H1 (cell line): ENCODE results near the gene GARNL3. TPM values are rescaled to one million over a fixed set of nuclear protein-coding genes. Genes with fewer than 3 reads are reported as not detected.

Experiments
- BCL11A ChIP-seq, 2 experiments: IDR thresholded peaks; one replicate each; pipeline ENCODE4 v1.6.1; 2011; ENCODE audit warnings: low read depth in 2 of 2, low read length in 2 of 2, mild to moderate bottlenecking in 2 of 2
- CBX8 ChIP-seq: fragments of 300-800, 300-1000 bp; sonication (generic); IDR thresholded peaks from 2 replicates; pipeline ENCODE4 v1.7.1; 2016; ENCODE audit warnings: low read depth, low read length, borderline replicate concordance
- EGR1 ChIP-seq: IDR thresholded peaks from 2 replicates; pipeline ENCODE4 v1.6.1; 2011; ENCODE audit warnings: low read depth, low read length, borderline replicate concordance
- KDM5A ChIP-seq: fragments of 200-600 bp; IDR thresholded peaks from 2 replicates; pipeline ENCODE4 v1.7.1; 2012; ENCODE audit warnings: mild to moderate bottlenecking, low read length, inconsistent platforms, mixed read lengths
- polyA plus RNA-seq, 7 experiments: library from polyadenylated mRNA; depleted of rRNA in 3 of 7; stranded (reverse) in 5 of 7; unstranded in 2 of 7; fragments of >200 nt in 5 of 7; fragments of 200-250 nt in 2 of 7; gene quantifications; 1 replicate in 5 of 7; 2 replicates in 1 of 7; 4 replicates in 1 of 7; pipeline versions ENCODE4 v1.2.1 to v1.2.3, GENCODE V29; 2011 to 2013; ENCODE audit warnings: missing spikeins in 2 of 7, mixed read lengths in 2 of 7
- total RNA-seq: library from RNA; stranded (reverse); fragmentation: NEBNext Ultra II Directional; extraction: Animal tissue kit (Norgen Biotek cat#: 25700); gene quantifications from 2 replicates; pipeline ENCODE4 v1.2.1, GENCODE V29; 2021

Gene GARNL3
- total and polyA plus RNA-seq, 2 of the 8 experiments (the other 6 are each of a cell fraction or from before 2014, with no cell fraction given): 6.5 to 18.3 TPM

DNA sequence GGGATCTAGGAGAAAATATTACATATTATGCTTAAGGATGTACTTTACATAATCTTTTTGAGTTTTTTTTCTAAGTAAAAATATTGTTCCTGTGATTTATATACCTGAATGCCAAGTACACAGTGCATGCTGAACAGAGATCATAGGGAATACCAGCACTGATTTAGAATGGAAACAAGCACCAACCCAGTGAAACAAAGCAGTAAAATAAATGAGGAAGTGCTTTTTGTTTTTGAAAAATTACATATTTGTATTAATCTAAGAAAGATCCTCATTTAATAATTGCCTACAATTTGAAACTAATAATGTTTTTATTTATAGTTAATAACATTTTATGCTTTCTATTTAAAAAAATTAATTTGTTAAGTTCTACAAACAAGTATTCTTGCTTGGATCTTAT lies 18.0 kb downstream of the GARNL3 start (continued):
- TF ChIP-seq CBX8 (no peak), EGR1 (no peak), KDM5A (no peak), BCL11A (IDR thresholded peaks at IDR 0.05; ENCODE audit: low read depth in 2 of 2, low read length in 2 of 2) (no peak)
